DOHH2 (cell line): Measurements from ENCODE around the gene FZD7.

Experiments
- EZH2phosphoT487 ChIP-seq: fragments of 200-600 bp; sonication (generic); IDR thresholded peaks from 2 replicates; pipeline ENCODE4 v1.6.1; 2017; ENCODE audit warnings: borderline replicate concordance, mild to moderate bottlenecking, antibody characterized with exemption, low read length, moderate library complexity, mixed read lengths
- TF ChIP-seq, protein P1 (sequence below): fragments of 200-600 bp; sonication (generic); IDR thresholded peaks from one replicate; pipeline ENCODE4 v1.5.1; 2014; ENCODE audit warnings: antibody characterized with exemption, mild to moderate bottlenecking, low read depth, low read length; ENCODE audit not compliant: poor library complexity, severe bottlenecking

DNA sequence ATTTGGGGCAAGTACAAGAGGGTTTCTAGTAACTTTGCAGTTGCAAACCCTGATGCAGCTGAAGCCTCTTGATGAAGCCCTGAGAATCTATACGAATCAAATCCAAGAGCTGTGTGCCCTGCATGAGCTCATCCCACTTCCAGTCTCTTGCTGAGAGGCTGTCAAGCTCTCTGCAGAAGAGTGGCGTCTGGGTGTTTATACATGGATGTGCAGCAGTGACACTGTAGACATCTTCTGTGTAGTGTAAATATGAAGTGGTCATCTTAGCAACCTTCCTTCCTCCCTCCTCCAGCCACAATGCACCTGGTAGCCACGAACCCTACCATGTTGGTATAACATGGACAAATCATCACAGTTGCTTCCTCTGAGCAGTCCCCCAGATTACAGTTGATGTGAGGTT, 21.0 kb downstream of the FZD7 start:
- TF ChIP-seq, protein P1, sequence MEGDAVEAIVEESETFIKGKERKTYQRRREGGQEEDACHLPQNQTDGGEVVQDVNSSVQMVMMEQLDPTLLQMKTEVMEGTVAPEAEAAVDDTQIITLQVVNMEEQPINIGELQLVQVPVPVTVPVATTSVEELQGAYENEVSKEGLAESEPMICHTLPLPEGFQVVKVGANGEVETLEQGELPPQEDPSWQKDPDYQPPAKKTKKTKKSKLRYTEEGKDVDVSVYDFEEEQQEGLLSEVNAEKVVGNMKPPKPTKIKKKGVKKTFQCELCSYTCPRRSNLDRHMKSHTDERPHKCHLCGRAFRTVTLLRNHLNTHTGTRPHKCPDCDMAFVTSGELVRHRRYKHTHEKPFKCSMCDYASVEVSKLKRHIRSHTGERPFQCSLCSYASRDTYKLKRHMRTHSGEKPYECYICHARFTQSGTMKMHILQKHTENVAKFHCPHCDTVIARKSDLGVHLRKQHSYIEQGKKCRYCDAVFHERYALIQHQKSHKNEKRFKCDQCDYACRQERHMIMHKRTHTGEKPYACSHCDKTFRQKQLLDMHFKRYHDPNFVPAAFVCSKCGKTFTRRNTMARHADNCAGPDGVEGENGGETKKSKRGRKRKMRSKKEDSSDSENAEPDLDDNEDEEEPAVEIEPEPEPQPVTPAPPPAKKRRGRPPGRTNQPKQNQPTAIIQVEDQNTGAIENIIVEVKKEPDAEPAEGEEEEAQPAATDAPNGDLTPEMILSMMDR = no peak
- no peak for TF ChIP-seq EZH2phosphoT487
